ENCODE data around the gene PRKCA. TPM values are rescaled to one million over a fixed set of nuclear protein-coding genes. Genes with fewer than 3 reads are reported as not detected.

PRKCA gene
- total RNA-seq, 2 experiments from 2014 or later: 84.4 to 87.9 TPM

GRCh38 chr17:66695098-66695497 lies 392.7 kb downstream of the PRKCA start:
- no peaks in the 10 kb centered on the region for H3K27me3 Mint-ChIP-seq

GRCh38 chr17:66698270-66698669 lies 395.9 kb downstream of the PRKCA start:
- Mint-ChIP-seq H3K27me3 (no peaks in the 10 kb centered on the region), H3K9me3 (peaks cover 16% of the 10 kb centered on the region), H3K27ac (no peak overlapping the region), H3K4me3 (no peak overlapping the region), H3K36me3 (ENCODE audit: low read depth) (peaks cover 54% of the 10 kb centered on the region), H3K4me1 (ENCODE audit: low read depth) (peaks cover 12% of the 10 kb centered on the region)
- CTCF ChIA-PET: interaction anchor here (0.6 to 2.2 kb wide), 3 partner anchors 11 to 510 kb away, joined by 3 to 6 read pairs (median 3); no protein-coding TSS in a partner anchor
- TF ChIP-seq CTCF (IDR thresholded peaks at IDR 0.05): no peak
- ATAC-seq (no peak), DNase-seq (no peak)
- POLR2A ChIA-PET: no interaction called here
- intact Hi-C loops (cut with micrococcal nuclease): no loop called here

More at GRCh38 chr17:66695098-66695497, 392.7 kb downstream of the PRKCA start:
- no peak for DNase-seq
- CTCF ChIA-PET: no interaction called here
- TF ChIP-seq CTCF (IDR thresholded peaks at IDR 0.05): no peak
- no peak overlapping the region for H3K27ac Mint-ChIP-seq
- POLR2A ChIA-PET: no interaction called here
- no peak for ATAC-seq
- H3K36me3 Mint-ChIP-seq (ENCODE audit: low read depth): peaks cover 71% of the 10 kb centered on the region
- no peak overlapping the region for H3K4me3 Mint-ChIP-seq
- H3K9me3 Mint-ChIP-seq: peaks cover 16% of the 10 kb centered on the region
- intact Hi-C loops (cut with micrococcal nuclease): no loop called here
- peaks cover 10% of the 10 kb centered on the region for H3K4me1 Mint-ChIP-seq (ENCODE audit: low read depth)

GRCh38 chr17:66701462-66701861 lies 399.0 kb downstream of the PRKCA start:
- DNase-seq (no peak), ATAC-seq (no peak)
- H3K27me3 Mint-ChIP-seq: no peaks in the 10 kb centered on the region
- POLR2A ChIA-PET: no interaction called here
- H3K9me3 Mint-ChIP-seq: peaks cover 16% of the 10 kb centered on the region
- CTCF ChIA-PET: no interaction called here
- H3K27ac Mint-ChIP-seq: no peak overlapping the region
- TF ChIP-seq CTCF (IDR thresholded peaks at IDR 0.05): no peak
- H3K4me3 Mint-ChIP-seq: no peak overlapping the region
- peaks cover 17% of the 10 kb centered on the region for H3K4me1 Mint-ChIP-seq (ENCODE audit: low read depth)
- intact Hi-C loops (cut with micrococcal nuclease): no loop called here
- peaks cover 34% of the 10 kb centered on the region for H3K36me3 Mint-ChIP-seq (ENCODE audit: low read depth)

- peak overlapping the region; percentile 5 for H3K27ac Mint-ChIP-seq
- H3K36me3 Mint-ChIP-seq (ENCODE audit: low read depth): peaks cover 26% of the 10 kb centered on the region
- H3K9me3 Mint-ChIP-seq: peaks cover 11% of the 10 kb centered on the region
- DNase-seq: no peak
- CTCF ChIA-PET: no interaction called here
- intact Hi-C loops (cut with micrococcal nuclease): no loop called here
- TF ChIP-seq CTCF (IDR thresholded peaks at IDR 0.05): no peak
- no peak overlapping the region for H3K4me3 Mint-ChIP-seq
- peaks cover 19% of the 10 kb centered on the region for H3K4me1 Mint-ChIP-seq (ENCODE audit: low read depth)
- POLR2A ChIA-PET: no interaction called here
- H3K27me3 Mint-ChIP-seq: no peaks in the 10 kb centered on the region
- ATAC-seq: peak; percentile 76
Measured at GRCh38 chr17:66702106-66702936, 399.9 kb downstream of the PRKCA start.

GRCh38 chr17:66704858-66705520 lies 402.6 kb downstream of the PRKCA start:
- H3K27me3 Mint-ChIP-seq: no peaks in the 10 kb centered on the region
- peak overlapping the region; percentile 3 for H3K27ac Mint-ChIP-seq
- intact Hi-C loops (cut with micrococcal nuclease): no loop called here
- H3K9me3 Mint-ChIP-seq: no peaks in the 10 kb centered on the region
- ChIA-PET POLR2A (interaction anchor here (0.7 kb wide), 1 partner anchor 9 kb away, joined by 3 read pairs; no protein-coding TSS in a partner anchor), CTCF (no interaction called here)
- peaks cover 21% of the 10 kb centered on the region for H3K4me1 Mint-ChIP-seq (ENCODE audit: low read depth)
- no peak for TF ChIP-seq CTCF (IDR thresholded peaks at IDR 0.05)
- H3K4me3 Mint-ChIP-seq: no peak overlapping the region
- DNase-seq: no peak
- peaks cover 11% of the 10 kb centered on the region for H3K36me3 Mint-ChIP-seq (ENCODE audit: low read depth)
- ATAC-seq: no peak
